Esophagus muscularis mucosa (tissue), 4 donors: Measurements from ENCODE around the gene DMWD. TPM values are rescaled to one million over a fixed set of nuclear protein-coding genes. Genes with fewer than 3 reads are reported as not detected.

Source experiments
- DNase-seq: peaks from one replicate; pipeline ENCODE4 v3.0.0-alpha.2; 2017; ENCODE audit errors: extremely low spot score
- H3K27ac ChIP-seq, 4 donors: fragments of 200-600 bp; sonication (generic); replicated peaks in 1 of 4; 1 replicate in 3 of 4; 2 replicates in 1 of 4; pipeline ENCODE4 v1.5.1; 2016 to 2019; ENCODE audit warnings: mild to moderate bottlenecking in 1 of 4
- H3K27me3 ChIP-seq, 4 donors: fragments of 200-600 bp; sonication (generic); one replicate each; pipeline versions ENCODE4 v1.5.1 to v1.6.0; 2016 to 2019
- H3K36me3 ChIP-seq, 4 donors: fragments of 200-600 bp; sonication (generic); one replicate each; pipeline ENCODE4 v1.5.1; 2016 to 2019
- H3K4me1 ChIP-seq, 4 donors: fragments of 200-600 bp; sonication (generic); one replicate each; pipeline ENCODE4 v1.5.1; 2016 to 2019
- H3K4me3 ChIP-seq, 4 donors: fragments of 200-600 bp; sonication (generic); 1 replicate in 2 of 4; 2 replicates in 2 of 4; pipeline ENCODE4 v1.5.1; 2016 to 2019; ENCODE audit warnings: mild to moderate bottlenecking in 4 of 4, moderate library complexity in 1 of 4
- H3K9me3 ChIP-seq, 4 donors: fragments of 200-600 bp; sonication (generic); 1 replicate in 3 of 4; 2 replicates in 1 of 4; pipeline ENCODE4 v1.5.1; 2016 to 2019
- EP300 ChIP-seq: sonication (generic); formaldehyde crosslinking; IDR thresholded peaks from one replicate; pipeline ENCODE4 v1.6.1; 2017; ENCODE audit warnings: antibody characterized with exemption
- POLR2A ChIP-seq: fragments of 450-650 bp; IDR thresholded peaks from one replicate; pipeline ENCODE4 v1.6.1; 2017; ENCODE audit warnings: antibody characterized with exemption, moderate library complexity, mild to moderate bottlenecking, low read depth
- POLR2AphosphoS5 ChIP-seq, 2 donors: sonication (generic); formaldehyde crosslinking; IDR thresholded peaks; one replicate each; pipeline ENCODE4 v1.6.1; 2017; ENCODE audit warnings: antibody characterized with exemption in 2 of 2
- WGBS: methylation state at CpG from one replicate; pipeline ENCODE4 v1.1.5; 2018; 5-methylcytosine and 5-hydroxymethylcytosine counted together
- intact Hi-C: fragments of 100-400 bp; cut with DNase I; formaldehyde crosslinking; loops from one replicate; pipeline ENCODE4 v1.15.1; 2023
- total RNA-seq, 4 donors: library from RNA; depleted of rRNA; stranded (reverse); fragments of >200 nt; gene quantifications; one replicate each; pipeline versions ENCODE4 v1.1.0 to v1.2.1, GENCODE V29; 2016
- TF ChIP-seq, protein P1 (sequence below), 3 experiments: fragments of 200-600 bp in 2 of 3; fragments of 450-650 bp in 1 of 3; sonication (generic) in 2 of 3; IDR thresholded peaks; one replicate each; pipeline ENCODE4 v1.5.1; 2017 to 2019; ENCODE audit warnings: antibody characterized with exemption in 3 of 3, mild to moderate bottlenecking in 2 of 3, moderate library complexity in 1 of 3

Gene DMWD
- total RNA-seq, 4 donors from 2014 or later = 56.0 to 88.7 (median 63.3) TPM

DNA sequence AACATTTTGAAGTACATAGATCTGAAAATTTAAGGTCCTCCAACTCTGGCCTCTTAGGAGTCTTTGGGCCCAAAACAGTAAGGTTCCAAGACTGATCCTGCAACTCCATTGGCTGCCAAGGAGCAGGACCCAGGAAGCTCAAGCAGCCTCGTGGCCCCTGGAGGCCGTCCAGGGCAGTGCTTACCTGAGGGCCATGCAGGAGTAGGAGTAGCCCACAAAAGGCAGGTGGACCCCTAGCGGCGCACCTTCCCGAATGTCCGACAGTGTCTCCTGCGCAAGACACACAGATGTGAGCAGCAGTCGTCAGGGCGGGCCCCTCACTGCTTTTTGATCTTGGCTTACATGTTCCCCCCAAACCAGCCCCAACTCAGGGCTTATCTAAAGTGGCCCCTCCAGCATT lies 17.9 kb downstream of the DMWD start:
- TF ChIP-seq POLR2AphosphoS5 (IDR thresholded peaks at IDR 0.05) = no peak
- TF ChIP-seq POLR2A = no peak
- TF ChIP-seq EP300 = no peak
- TF ChIP-seq, protein P1, sequence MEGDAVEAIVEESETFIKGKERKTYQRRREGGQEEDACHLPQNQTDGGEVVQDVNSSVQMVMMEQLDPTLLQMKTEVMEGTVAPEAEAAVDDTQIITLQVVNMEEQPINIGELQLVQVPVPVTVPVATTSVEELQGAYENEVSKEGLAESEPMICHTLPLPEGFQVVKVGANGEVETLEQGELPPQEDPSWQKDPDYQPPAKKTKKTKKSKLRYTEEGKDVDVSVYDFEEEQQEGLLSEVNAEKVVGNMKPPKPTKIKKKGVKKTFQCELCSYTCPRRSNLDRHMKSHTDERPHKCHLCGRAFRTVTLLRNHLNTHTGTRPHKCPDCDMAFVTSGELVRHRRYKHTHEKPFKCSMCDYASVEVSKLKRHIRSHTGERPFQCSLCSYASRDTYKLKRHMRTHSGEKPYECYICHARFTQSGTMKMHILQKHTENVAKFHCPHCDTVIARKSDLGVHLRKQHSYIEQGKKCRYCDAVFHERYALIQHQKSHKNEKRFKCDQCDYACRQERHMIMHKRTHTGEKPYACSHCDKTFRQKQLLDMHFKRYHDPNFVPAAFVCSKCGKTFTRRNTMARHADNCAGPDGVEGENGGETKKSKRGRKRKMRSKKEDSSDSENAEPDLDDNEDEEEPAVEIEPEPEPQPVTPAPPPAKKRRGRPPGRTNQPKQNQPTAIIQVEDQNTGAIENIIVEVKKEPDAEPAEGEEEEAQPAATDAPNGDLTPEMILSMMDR (IDR thresholded peaks at IDR 0.05) = no peak
- intact Hi-C loops = no loop called here
- Histone ChIP-seq H3K36me3 (peaks cover 33 to 72% (median 53%) of the 10 kb centered on the region in 4 donors), H3K27me3 (no peaks in the 10 kb centered on the region), H3K27ac (no peak overlapping the region), H3K4me3 (no peak overlapping the region), H3K9me3 (no peaks in the 10 kb centered on the region), H3K4me1 (peaks cover 18 to 59% (median 51%) of the 10 kb centered on the region in 4 donors)
- 77% methylated on average over 5 of the region's 9 CpGs for WGBS
- no peak for DNase-seq

DNA sequence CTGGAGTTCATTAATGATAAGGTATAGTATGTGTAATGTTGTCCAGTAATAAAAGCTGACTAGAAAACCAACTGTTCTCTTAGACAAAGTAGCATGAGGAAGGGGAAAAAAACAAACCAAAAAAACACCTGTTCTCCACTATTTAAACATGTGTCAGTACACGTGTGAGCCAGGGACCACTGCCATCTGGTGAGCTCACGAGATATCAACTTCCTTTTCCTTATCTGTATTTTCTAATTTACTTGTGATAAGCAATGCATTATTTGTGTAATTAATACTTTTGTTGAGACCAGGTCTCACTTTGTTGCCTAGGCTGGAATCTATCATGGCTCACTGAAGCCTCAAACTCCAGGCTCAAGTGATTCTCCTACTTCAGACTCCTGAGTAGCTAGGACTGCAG lies 19.3 kb downstream of the DMWD start:
- H3K27ac ChIP-seq = peak overlapping the region in 3 of 4 donors; percentile 91 to 98 (median 98)
- no peaks in the 10 kb centered on the region for H3K9me3 ChIP-seq
- no peak overlapping the region for H3K4me3 ChIP-seq
- H3K36me3 ChIP-seq = peaks cover 30 to 63% (median 44%) of the 10 kb centered on the region in 4 donors
- no peak for DNase-seq
- H3K27me3 ChIP-seq = no peaks in the 10 kb centered on the region
- WGBS = 25% methylated on average over 2 of the region's 2 CpGs
- H3K4me1 ChIP-seq = peaks cover 10 to 48% (median 41%) of the 10 kb centered on the region in 4 donors
- intact Hi-C loops = no loop called here
- TF ChIP-seq POLR2A (no peak), EP300 (no peak), POLR2AphosphoS5 (IDR thresholded peaks at IDR 0.05) (no peak)
- TF ChIP-seq, protein P1 (IDR thresholded peaks at IDR 0.05) = no peak

DNA sequence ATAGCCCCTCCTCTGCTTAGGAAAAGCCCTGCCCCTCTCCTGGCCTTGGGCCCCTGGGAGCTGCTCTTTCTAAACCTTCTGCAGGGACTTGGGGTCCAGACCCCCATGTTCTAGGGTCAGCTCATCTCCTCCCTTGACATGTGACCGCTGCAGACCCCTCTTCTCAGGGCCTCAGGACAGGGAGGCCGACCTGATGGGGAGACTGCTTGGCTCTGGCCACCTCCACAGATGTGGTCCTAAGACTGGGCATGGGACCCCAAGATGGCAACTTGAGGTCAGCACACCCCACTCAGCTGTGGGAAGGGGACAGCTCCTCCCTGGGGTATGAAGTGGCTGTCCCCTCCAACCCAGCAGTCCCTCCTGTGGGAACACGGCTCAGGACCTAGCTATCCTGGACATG lies 19.7 kb downstream of the DMWD start:
- no peaks in the 10 kb centered on the region for H3K9me3 ChIP-seq
- intact Hi-C loops = no loop called here
- TF ChIP-seq POLR2A = no peak
- no peak for TF ChIP-seq POLR2AphosphoS5 (IDR thresholded peaks at IDR 0.05)
- peak overlapping the region; percentile 91 to 98 (median 97) for H3K27ac ChIP-seq
- no peak overlapping the region for H3K4me3 ChIP-seq
- 80% methylated on average over 1 of the region's 3 CpGs for WGBS
- H3K4me1 ChIP-seq = peaks cover 10 to 47% (median 36%) of the 10 kb centered on the region in 4 donors
- DNase-seq = no peak
- H3K36me3 ChIP-seq = peaks cover 26 to 59% (median 40%) of the 10 kb centered on the region in 4 donors
- no peaks in the 10 kb centered on the region for H3K27me3 ChIP-seq

DNA sequence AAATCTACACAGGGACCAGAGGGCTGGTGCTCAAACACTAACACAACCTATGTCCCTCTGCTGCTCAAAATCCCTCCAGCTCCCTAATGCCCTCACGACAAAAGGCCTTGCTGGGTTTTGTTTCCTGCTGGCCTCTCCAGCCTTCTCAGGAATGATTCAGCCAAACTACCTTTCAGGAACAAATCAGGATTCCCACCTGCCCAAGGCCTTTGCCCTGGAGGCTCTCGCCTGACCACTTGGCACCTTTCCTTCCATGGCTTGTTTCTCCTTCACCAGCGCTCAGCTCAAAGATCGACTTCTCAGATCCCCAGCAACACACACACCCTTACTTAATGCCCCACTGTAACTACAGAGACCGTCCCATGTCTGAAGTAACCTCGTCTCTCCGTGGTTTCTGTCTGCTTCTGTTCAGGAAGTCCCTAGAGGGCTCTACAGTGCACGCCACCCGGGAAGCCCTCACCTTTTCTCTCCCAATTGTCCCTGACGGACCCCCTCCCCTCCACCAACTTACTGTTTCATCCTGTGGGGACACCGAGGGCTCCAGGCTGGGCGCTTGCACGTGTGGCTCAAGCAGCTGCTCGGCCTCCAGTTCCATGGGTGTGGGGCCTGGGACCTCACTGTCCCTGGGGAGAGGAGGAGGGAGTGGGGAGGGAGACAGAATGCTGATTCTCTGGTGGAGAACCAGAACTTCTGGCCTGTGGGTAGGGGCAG lies 20.4 kb downstream of the DMWD start:
- Histone ChIP-seq H3K4me3 (no peak overlapping the region), H3K4me1 (peaks cover 11 to 44% (median 35%) of the 10 kb centered on the region in 4 donors), H3K27ac (peak overlapping the region; percentile 91 to 98 (median 97)), H3K27me3 (no peaks in the 10 kb centered on the region), H3K9me3 (no peaks in the 10 kb centered on the region), H3K36me3 (peaks cover 19 to 52% (median 33%) of the 10 kb centered on the region in 4 donors)
- 75% methylated on average over 11 of the region's 14 CpGs for WGBS
- intact Hi-C loops = no loop called here
- DNase-seq = no peak
- no peak for TF ChIP-seq POLR2AphosphoS5 (IDR thresholded peaks at IDR 0.05)
- no peak for TF ChIP-seq EP300
- TF ChIP-seq, protein P1 (IDR thresholded peaks at IDR 0.05) = no peak
- TF ChIP-seq POLR2A = no peak

DNA sequence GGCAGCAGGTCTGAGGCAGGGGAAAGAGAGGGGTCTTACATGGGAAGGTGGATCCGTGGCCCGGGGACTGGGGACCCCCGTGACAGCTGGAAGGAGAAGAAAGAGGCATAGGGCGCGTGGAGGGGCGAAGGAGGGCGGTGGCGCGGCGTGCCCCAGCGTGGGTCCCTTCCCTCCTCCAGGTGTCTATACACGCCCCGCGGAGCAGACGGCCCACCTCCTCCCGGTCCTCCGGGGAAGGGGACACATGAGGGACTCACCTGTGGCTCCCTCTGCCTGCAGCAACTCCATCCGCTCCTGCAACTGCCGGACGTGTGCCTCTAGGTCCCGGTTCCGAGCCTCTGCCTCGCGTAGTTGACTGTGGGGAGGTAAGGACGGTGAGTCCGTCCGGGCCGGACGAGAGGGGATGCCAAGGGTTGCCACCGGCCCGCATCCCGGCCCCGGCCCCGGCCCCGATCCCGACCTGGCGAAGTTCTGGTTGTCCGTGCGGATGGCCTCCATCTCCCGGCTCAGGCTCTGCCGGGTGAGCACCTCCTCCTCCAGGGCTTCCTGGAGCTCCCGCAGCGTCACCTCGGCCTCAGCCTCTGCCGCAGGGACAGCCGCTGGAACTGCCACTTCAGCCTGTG lies 21.2 kb downstream of the DMWD start:
- peak overlapping the region in 3 of 4 donors; percentile 87 to 98 (median 91) for H3K4me3 ChIP-seq
- H3K27ac ChIP-seq = peak overlapping the region; percentile 91 to 98 (median 97)
- H3K4me1 ChIP-seq = peaks cover 19 to 52% (median 42%) of the 10 kb centered on the region in 4 donors
- no peaks in the 10 kb centered on the region for H3K9me3 ChIP-seq
- no peak for TF ChIP-seq EP300
- no peak for TF ChIP-seq POLR2A
- TF ChIP-seq POLR2AphosphoS5 (IDR thresholded peaks at IDR 0.05) = no peak
- TF ChIP-seq, protein P1 (IDR thresholded peaks at IDR 0.05) = no peak
- H3K36me3 ChIP-seq = peaks cover 11 to 44% (median 25%) of the 10 kb centered on the region in 4 donors
- no peak for DNase-seq
- H3K27me3 ChIP-seq = no peaks in the 10 kb centered on the region
- WGBS = 82% methylated on average over 28 of the region's 46 CpGs
- intact Hi-C loops = no loop called here
